KMS-11 (cell line): ENCODE data around the gene OR5M11.

Experiments
- H2AFZ ChIP-seq: fragments of 200-600 bp; sonication (generic); 2 replicates; pipeline ENCODE4 v1.6.1; 2016; ENCODE audit warnings: antibody characterized with exemption, mixed run types, low read depth
- H3K27ac ChIP-seq: fragments of 200-600 bp; sonication (generic); 2 replicates; pipeline ENCODE4 v1.6.1; 2016; ENCODE audit warnings: mild to moderate bottlenecking, mixed run types
- H3K27me3 ChIP-seq: fragments of 200-600 bp; sonication (generic); 2 replicates; pipeline ENCODE4 v1.6.1; 2017; ENCODE audit warnings: mild to moderate bottlenecking, low read depth, mixed run types, moderate library complexity; ENCODE audit not compliant: insufficient read depth
- H3K36me3 ChIP-seq: fragments of 200-600 bp; sonication (generic); 2 replicates; pipeline ENCODE4 v1.6.1; 2017; ENCODE audit warnings: mild to moderate bottlenecking, mixed run types; ENCODE audit not compliant: insufficient read depth
- H3K4me1 ChIP-seq: fragments of 200-600 bp; sonication (generic); 2 replicates; pipeline ENCODE4 v1.6.1; 2016; ENCODE audit warnings: mild to moderate bottlenecking, low read depth, mixed run types; ENCODE audit not compliant: poor library complexity, severe bottlenecking
- H3K4me2 ChIP-seq: fragments of 200-600 bp; sonication (generic); 2 replicates; pipeline ENCODE4 v1.7.0; 2016; ENCODE audit warnings: mild to moderate bottlenecking, mixed run types
- H3K4me3 ChIP-seq: fragments of 200-600 bp; sonication (generic); IDR thresholded peaks from 2 replicates; pipeline ENCODE4 v1.6.1; 2017; ENCODE audit warnings: low read depth, low read length, mixed read lengths; ENCODE audit not compliant: insufficient read depth
- H3K79me2 ChIP-seq: fragments of 200-600 bp; sonication (generic); 2 replicates; pipeline ENCODE4 v1.6.1; 2016; ENCODE audit warnings: low read depth, mixed run types; ENCODE audit not compliant: insufficient read depth
- H3K9ac ChIP-seq: fragments of 200-600 bp; sonication (generic); 2 replicates; pipeline ENCODE4 v1.6.1; 2016; ENCODE audit warnings: mild to moderate bottlenecking, mixed run types
- H4K20me1 ChIP-seq: fragments of 200-600 bp; sonication (generic); 2 replicates; pipeline ENCODE4 v1.6.1; 2016; ENCODE audit warnings: mild to moderate bottlenecking, mixed run types; ENCODE audit not compliant: insufficient read depth
- TF ChIP-seq, protein P1 (sequence below): fragments of 200-600 bp; sonication (generic); conservative IDR thresholded peaks from 2 replicates; pipeline ENCODE4 v1.6.1; 2017; ENCODE audit warnings: low read depth, mild to moderate bottlenecking, antibody characterized with exemption, low read length, moderate library complexity, mixed read lengths

Gene OR5M11

GRCh38 chr11:56545531-56545930 is 2.5 kb upstream of the OR5M11 start:
- H3K27ac ChIP-seq, result no peak overlapping the region
- H3K4me1 ChIP-seq, result no peaks in the 10 kb centered on the region
- H3K79me2 ChIP-seq, result no peaks in the 10 kb centered on the region
- H3K27me3 ChIP-seq, result no peaks in the 10 kb centered on the region
- no peaks in the 10 kb centered on the region for H3K36me3 ChIP-seq
- no peak overlapping the region for H2AFZ ChIP-seq
- H3K4me3 ChIP-seq, result no peak overlapping the region
- TF ChIP-seq, protein P1, sequence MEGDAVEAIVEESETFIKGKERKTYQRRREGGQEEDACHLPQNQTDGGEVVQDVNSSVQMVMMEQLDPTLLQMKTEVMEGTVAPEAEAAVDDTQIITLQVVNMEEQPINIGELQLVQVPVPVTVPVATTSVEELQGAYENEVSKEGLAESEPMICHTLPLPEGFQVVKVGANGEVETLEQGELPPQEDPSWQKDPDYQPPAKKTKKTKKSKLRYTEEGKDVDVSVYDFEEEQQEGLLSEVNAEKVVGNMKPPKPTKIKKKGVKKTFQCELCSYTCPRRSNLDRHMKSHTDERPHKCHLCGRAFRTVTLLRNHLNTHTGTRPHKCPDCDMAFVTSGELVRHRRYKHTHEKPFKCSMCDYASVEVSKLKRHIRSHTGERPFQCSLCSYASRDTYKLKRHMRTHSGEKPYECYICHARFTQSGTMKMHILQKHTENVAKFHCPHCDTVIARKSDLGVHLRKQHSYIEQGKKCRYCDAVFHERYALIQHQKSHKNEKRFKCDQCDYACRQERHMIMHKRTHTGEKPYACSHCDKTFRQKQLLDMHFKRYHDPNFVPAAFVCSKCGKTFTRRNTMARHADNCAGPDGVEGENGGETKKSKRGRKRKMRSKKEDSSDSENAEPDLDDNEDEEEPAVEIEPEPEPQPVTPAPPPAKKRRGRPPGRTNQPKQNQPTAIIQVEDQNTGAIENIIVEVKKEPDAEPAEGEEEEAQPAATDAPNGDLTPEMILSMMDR, result no peak
- no peak overlapping the region for H3K9ac ChIP-seq
- no peaks in the 10 kb centered on the region for H4K20me1 ChIP-seq
- no peak overlapping the region for H3K4me2 ChIP-seq

GRCh38 chr11:56543739-56544138 is 682 bp upstream of the OR5M11 start:
- no peaks in the 10 kb centered on the region for H3K27me3 ChIP-seq
- no peaks in the 10 kb centered on the region for H3K4me1 ChIP-seq
- no peak overlapping the region for H2AFZ ChIP-seq
- H3K4me3 ChIP-seq, result no peak overlapping the region
- no peak overlapping the region for H3K27ac ChIP-seq
- H4K20me1 ChIP-seq, result no peaks in the 10 kb centered on the region
- no peak overlapping the region for H3K9ac ChIP-seq
- no peaks in the 10 kb centered on the region for H3K36me3 ChIP-seq
- H3K79me2 ChIP-seq, result no peaks in the 10 kb centered on the region
- TF ChIP-seq, protein P1, result no peak
- no peak overlapping the region for H3K4me2 ChIP-seq

GRCh38 chr11:56533054-56533740 is 9.9 kb downstream of the OR5M11 start:
- TF ChIP-seq, protein P1, result no peak
- Histone ChIP-seq H3K4me1 (no peaks in the 10 kb centered on the region), H3K36me3 (no peaks in the 10 kb centered on the region), H3K4me3 (no peak overlapping the region), H3K9ac (no peak overlapping the region), H3K27me3 (no peaks in the 10 kb centered on the region), H4K20me1 (no peaks in the 10 kb centered on the region), H3K27ac (no peak overlapping the region), H3K4me2 (no peak overlapping the region), H3K79me2 (no peaks in the 10 kb centered on the region), H2AFZ (no peak overlapping the region)

DNA sequence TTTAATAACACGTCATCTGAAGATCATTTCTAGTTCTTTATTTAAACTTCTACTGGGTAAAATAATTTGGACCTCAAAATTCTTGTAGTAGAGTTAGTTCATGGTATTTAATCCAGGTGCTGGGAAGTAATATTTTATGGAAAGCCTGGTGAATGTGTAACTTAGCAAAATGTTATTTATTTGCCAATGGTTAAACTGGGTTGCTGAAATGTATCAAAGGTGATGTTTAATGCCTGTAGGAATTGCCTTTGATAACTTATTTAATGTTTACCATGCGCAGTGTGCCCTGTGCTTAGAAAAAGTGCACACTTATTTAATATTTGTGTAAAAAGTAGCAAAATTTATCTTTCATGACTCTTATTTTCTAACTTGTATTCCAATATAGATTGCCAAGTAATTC is 11.2 kb downstream of the OR5M11 start:
- no peak overlapping the region for H3K27ac ChIP-seq
- H3K9ac ChIP-seq, result no peak overlapping the region
- H3K36me3 ChIP-seq, result no peaks in the 10 kb centered on the region
- H3K4me1 ChIP-seq, result no peaks in the 10 kb centered on the region
- H3K4me2 ChIP-seq, result no peak overlapping the region
- TF ChIP-seq, protein P1, result no peak
- H4K20me1 ChIP-seq, result no peaks in the 10 kb centered on the region
- H3K4me3 ChIP-seq, result no peak overlapping the region
- H3K79me2 ChIP-seq, result no peaks in the 10 kb centered on the region
- no peak overlapping the region for H2AFZ ChIP-seq
- no peaks in the 10 kb centered on the region for H3K27me3 ChIP-seq
